Uterus (tissue), 4 donors: Measurements from ENCODE around the gene PIP5KL1. TPM values are rescaled to one million over a fixed set of nuclear protein-coding genes. Genes with fewer than 3 reads are reported as not detected.

ENCODE experiments used
- DNase-seq, 2 donors: peaks; one replicate each; pipeline ENCODE4 v3.0.0-alpha.2; 2019 to 2020
- H3K27ac ChIP-seq, 2 donors: fragments of 200-600 bp; sonication (generic); 1 replicate in 1 of 2; 2 replicates in 1 of 2; pipeline ENCODE4 v1.5.1; 2016 to 2018
- H3K27me3 ChIP-seq, 2 donors: fragments of 200-600 bp; sonication (generic); one replicate each; pipeline ENCODE4 v1.5.1; 2018 to 2019; ENCODE audit warnings: control low read depth in 1 of 2
- H3K36me3 ChIP-seq, 2 donors: fragments of 200-600 bp; sonication (generic); one replicate each; pipeline ENCODE4 v1.5.1; 2019; ENCODE audit warnings: control low read depth in 1 of 2
- H3K4me1 ChIP-seq, 2 donors: fragments of 200-600 bp; sonication (generic); one replicate each; pipeline ENCODE4 v1.5.1; 2018 to 2019; ENCODE audit warnings: control low read depth in 1 of 2
- H3K4me3 ChIP-seq, 2 donors: fragments of 200-600 bp; sonication (generic); 1 replicate in 1 of 2; 2 replicates in 1 of 2; pipeline ENCODE4 v1.5.1; 2018 to 2019; ENCODE audit warnings: mild to moderate bottlenecking in 1 of 2
- H3K9me3 ChIP-seq, 2 donors: fragments of 200-600 bp; sonication (generic); one replicate each; pipeline ENCODE4 v1.5.1; 2019; ENCODE audit warnings: control low read depth in 1 of 2
- POLR2A ChIP-seq, 2 donors: fragments of 450-650 bp; IDR thresholded peaks; one replicate each; pipeline ENCODE4 v1.6.1; 2016; ENCODE audit warnings: antibody characterized with exemption in 2 of 2, mild to moderate bottlenecking in 1 of 2, moderate library complexity in 1 of 2
- intact Hi-C: fragments of 100-400 bp; cut with DNase I; formaldehyde crosslinking; loops from one replicate; pipeline ENCODE4 v1.15.1; 2023; ENCODE audit warnings: low total_unique reads
- total RNA-seq, 4 donors: library from RNA; depleted of rRNA in 3 of 4; stranded (reverse); fragments of >200 nt in 3 of 4; gene quantifications; one replicate each; pipeline versions ENCODE4 v1.1.0 to v1.2.4, GENCODE V29; 2014 to 2023
- TF ChIP-seq, protein P1 (sequence below), 4 experiments: fragments of 200-600 bp in 2 of 4; fragments of 450-650 bp in 2 of 4; sonication (generic) in 2 of 4; IDR thresholded peaks; one replicate each; pipeline ENCODE4 v1.5.1; 2016 to 2019; ENCODE audit warnings: antibody characterized with exemption in 4 of 4, mild to moderate bottlenecking in 2 of 4, moderate library complexity in 1 of 4
- donor health status: DM: yes; HTN: yes; CAD: no.

PIP5KL1 gene
- total RNA-seq, 4 donors from 2014 or later = 2.9 to 11.3 (median 3.2) TPM; not detected in 1

DNA sequence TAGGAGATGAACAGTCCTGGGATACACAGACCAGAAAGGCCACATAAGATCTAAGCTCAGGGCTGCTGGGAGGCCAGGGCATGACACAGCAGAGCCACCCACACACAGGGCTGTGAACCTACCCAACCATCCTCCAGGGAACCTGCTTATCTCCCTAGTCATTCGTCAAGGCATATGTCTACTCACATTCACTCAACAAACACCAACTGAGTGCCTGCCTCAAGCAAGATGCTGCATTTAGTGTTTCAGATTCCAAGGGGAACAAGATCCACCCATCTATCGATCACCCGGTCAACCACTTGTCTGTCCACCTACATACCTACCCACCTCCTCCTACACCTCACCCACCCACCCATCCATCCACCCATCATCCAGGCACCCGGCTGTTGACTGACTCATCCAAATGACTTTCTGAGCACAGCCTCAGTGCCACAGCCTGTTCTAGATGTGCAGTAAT is 5.2 kb upstream of the PIP5KL1 start:
- Histone ChIP-seq H3K27me3 (no peaks in the 10 kb centered on the region), H3K4me1 (peaks cover 7 to 10% of the 10 kb centered on the region in 2 donors), H3K4me3 (no peak overlapping the region), H3K36me3 (no peaks in the 10 kb centered on the region), H3K27ac (no peak overlapping the region), H3K9me3 (no peaks in the 10 kb centered on the region)
- no peak for DNase-seq
- intact Hi-C loops = no loop called here
- TF ChIP-seq, protein P1, sequence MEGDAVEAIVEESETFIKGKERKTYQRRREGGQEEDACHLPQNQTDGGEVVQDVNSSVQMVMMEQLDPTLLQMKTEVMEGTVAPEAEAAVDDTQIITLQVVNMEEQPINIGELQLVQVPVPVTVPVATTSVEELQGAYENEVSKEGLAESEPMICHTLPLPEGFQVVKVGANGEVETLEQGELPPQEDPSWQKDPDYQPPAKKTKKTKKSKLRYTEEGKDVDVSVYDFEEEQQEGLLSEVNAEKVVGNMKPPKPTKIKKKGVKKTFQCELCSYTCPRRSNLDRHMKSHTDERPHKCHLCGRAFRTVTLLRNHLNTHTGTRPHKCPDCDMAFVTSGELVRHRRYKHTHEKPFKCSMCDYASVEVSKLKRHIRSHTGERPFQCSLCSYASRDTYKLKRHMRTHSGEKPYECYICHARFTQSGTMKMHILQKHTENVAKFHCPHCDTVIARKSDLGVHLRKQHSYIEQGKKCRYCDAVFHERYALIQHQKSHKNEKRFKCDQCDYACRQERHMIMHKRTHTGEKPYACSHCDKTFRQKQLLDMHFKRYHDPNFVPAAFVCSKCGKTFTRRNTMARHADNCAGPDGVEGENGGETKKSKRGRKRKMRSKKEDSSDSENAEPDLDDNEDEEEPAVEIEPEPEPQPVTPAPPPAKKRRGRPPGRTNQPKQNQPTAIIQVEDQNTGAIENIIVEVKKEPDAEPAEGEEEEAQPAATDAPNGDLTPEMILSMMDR (IDR thresholded peaks at IDR 0.05) = no peak
- no peak for TF ChIP-seq POLR2A (IDR thresholded peaks at IDR 0.05)

DNA sequence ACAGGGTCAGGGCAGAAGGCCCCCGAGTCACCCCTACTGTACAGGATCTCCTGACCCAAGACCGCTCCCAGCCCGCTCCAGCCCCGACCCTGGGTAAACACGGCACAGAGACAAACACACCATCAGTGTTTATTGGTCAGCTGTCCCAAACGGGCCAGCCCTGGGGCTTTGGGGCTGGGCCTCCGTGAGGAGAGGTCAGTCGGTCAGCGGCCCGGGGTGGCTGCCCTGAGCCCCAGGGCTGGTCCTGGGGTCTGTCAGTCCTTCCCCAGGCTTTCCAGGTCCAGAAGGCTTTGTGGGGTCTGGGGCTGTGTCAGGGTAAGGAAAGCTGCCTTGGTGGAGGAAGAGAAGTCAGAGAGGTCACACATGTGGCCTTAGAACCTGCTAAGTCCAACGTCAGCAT is 4.4 kb upstream of the PIP5KL1 start:
- DNase-seq = no peak
- no peak overlapping the region for H3K27ac ChIP-seq
- no peaks in the 10 kb centered on the region for H3K27me3 ChIP-seq
- peaks cover 7 to 10% of the 10 kb centered on the region in 2 donors for H3K4me1 ChIP-seq
- H3K4me3 ChIP-seq = no peak overlapping the region
- no peaks in the 10 kb centered on the region for H3K9me3 ChIP-seq
- intact Hi-C loops = no loop called here
- TF ChIP-seq, protein P1 (IDR thresholded peaks at IDR 0.05) = no peak
- no peak for TF ChIP-seq POLR2A (IDR thresholded peaks at IDR 0.05)
- H3K36me3 ChIP-seq = no peaks in the 10 kb centered on the region

DNA sequence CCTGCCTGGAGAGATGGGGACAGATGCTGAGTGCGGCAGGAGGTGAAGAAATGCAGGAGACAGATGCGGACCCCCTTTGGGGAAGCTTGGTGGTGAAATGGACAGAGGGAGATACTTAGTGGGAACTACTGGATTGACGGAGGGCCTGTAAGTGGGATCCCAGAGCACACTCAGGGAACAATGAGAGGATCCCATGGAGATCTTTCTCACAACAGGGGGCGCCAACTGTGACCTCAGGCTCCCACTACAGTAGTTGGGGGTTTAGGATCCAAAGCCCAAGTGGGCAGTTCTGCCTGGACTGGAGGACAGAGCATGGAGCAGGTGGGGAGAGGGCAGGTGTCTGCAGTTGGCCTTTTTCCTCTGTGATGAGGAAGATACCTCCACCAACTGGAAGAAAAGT is 3.7 kb upstream of the PIP5KL1 start:
- Histone ChIP-seq H3K36me3 (no peaks in the 10 kb centered on the region), H3K27ac (no peak overlapping the region), H3K4me1 (peaks cover 7 to 10% of the 10 kb centered on the region in 2 donors), H3K4me3 (no peak overlapping the region), H3K27me3 (no peaks in the 10 kb centered on the region), H3K9me3 (no peaks in the 10 kb centered on the region)
- intact Hi-C loops = no loop called here
- TF ChIP-seq, protein P1 (IDR thresholded peaks at IDR 0.05) = no peak
- TF ChIP-seq POLR2A (IDR thresholded peaks at IDR 0.05) = no peak
- no peak for DNase-seq

DNA sequence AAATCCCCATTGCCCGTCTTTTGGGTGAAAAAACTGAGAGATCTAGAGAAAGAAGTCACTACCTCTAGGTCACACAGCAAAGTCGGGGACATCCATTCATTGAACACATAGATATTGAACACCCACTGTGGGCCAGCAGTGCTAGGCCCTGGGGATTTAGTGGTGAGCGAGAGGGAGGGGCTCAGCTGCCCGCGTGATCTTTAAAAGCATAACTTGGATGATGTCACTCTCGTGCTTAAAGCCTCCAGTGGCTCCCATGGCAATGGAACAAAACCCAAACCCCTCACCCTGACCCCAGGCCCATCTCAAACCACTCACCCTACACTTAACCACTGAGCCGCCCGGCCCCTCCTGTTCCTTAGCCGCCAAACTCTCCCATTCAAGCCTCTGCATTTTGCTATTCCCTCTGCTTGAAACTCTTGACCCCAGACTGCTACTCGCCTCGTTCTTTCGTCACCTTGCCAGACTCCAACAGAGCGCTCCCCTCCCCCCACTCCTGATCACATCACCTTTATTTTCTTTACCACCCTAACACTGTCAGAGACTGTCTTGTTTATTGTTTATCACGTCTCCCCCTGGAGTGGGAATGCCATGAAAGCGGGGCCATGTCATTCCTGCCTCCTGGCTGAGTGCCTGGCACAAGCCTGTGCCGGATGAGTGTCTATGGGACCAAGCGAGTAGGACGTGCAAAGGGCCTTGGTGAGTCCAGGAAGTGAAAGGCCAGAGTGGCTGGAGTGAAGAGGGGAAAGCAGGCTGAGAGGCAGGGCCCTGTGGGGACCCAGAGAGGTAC is 710 bp upstream of the PIP5KL1 start:
- intact Hi-C loops = no loop called here
- Histone ChIP-seq H3K27ac (no peak overlapping the region), H3K4me1 (peaks cover 2 to 11% of the 10 kb centered on the region in 2 donors), H3K36me3 (no peaks in the 10 kb centered on the region), H3K27me3 (peaks cover 12 to 14% of the 10 kb centered on the region in 2 donors), H3K9me3 (no peaks in the 10 kb centered on the region), H3K4me3 (peak overlapping the region; percentile 33 to 41)
- no peak for DNase-seq
- TF ChIP-seq, protein P1 (IDR thresholded peaks at IDR 0.05) = no peak
- no peak for TF ChIP-seq POLR2A (IDR thresholded peaks at IDR 0.05)

DNA sequence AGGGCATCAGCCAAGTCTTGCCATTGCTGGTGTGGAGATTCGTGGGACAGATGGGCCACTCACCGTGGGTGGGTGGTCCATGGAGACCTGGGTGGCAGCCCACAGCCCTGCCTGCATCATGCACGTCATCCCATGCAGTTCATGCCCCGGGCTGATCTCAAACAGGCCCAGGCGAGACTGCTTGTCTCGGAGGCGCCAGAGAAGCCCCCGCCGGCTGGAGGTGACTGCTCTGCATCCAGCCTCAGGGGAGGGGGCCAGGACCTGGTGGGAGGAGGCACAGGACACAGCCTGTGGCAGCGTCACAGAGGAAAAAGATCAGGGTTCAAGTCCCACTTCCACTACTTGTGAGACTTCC is 975 bp downstream of the PIP5KL1 start:
- Histone ChIP-seq H3K4me1 (peaks cover 0 to 10% of the 10 kb centered on the region in 2 donors), H3K36me3 (no peaks in the 10 kb centered on the region), H3K27me3 (peaks cover 12 to 14% of the 10 kb centered on the region in 2 donors), H3K4me3 (no peak overlapping the region), H3K27ac (no peak overlapping the region), H3K9me3 (no peaks in the 10 kb centered on the region)
- intact Hi-C loops = loop anchor here (10.0 kb wide), 1 partner anchor 425 kb away; no protein-coding TSS in a partner anchor
- no peak for DNase-seq
- TF ChIP-seq POLR2A (IDR thresholded peaks at IDR 0.05) = no peak
- TF ChIP-seq, protein P1 (IDR thresholded peaks at IDR 0.05) = no peak
